Fibroblast of skin of right biceps (primary cell): ENCODE measurements around the gene PCDHA12.
A peak's percentile ranks its signal among the peaks of the same experiment; 100 is the strongest.
"Not testable (repeated sequence)": the region's sequence is repeated elsewhere in the genome, so short reads cannot be mapped to it uniquely, and the experiment has no call there.

ENCODE experiments used
- DNase-seq: peaks from one replicate; pipeline ENCODE4 v3.0.0-alpha.2; 2013

Gene PCDHA12

DNA sequence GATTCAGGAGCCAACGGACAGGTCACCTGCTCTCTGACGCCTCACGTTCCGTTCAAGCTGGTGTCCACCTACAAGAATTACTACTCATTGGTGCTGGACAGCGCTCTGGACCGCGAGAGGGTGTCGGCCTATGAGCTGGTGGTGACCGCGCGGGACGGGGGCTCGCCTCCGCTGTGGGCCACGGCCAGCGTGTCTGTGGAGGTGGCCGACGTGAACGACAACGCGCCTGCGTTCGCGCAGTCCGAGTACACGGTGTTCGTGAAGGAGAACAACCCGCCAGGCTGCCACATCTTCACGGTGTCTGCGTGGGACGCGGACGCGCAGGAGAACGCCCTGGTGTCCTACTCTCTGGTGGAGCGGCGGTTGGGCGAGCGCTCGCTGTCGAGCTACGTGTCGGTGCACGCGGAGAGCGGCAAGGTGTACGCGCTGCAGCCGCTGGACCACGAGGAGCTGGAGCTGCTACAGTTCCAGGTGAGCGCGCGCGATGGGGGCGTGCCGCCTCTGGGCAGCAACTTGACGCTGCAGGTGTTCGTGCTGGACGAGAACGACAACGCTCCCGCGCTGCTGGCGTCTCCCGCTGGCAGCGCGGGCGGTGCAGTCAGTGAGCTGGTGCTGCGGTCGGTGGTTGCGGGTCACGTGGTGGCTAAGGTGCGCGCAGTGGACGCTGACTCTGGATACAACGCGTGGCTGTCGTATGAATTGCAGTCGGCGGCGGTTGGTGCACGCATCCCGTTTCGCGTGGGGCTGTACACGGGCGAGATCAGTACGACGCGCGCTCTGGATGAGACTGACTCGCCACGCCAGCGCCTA lies 17.7 kb upstream of the PCDHA12 start:
- no peak for DNase-seq

DNA sequence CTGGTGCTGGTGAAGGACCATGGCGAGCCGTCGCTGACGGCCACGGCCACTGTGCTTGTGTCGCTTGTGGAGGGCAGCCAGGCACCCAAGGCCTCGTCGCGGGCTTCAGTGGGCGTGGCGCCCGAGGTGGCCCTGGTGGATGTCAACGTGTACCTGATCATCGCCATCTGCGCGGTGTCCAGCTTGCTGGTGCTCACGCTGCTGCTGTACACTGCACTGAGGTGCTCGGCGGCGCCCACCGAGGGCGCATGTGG lies 17.2 kb upstream of the PCDHA12 start:
- no peak for DNase-seq

DNA sequence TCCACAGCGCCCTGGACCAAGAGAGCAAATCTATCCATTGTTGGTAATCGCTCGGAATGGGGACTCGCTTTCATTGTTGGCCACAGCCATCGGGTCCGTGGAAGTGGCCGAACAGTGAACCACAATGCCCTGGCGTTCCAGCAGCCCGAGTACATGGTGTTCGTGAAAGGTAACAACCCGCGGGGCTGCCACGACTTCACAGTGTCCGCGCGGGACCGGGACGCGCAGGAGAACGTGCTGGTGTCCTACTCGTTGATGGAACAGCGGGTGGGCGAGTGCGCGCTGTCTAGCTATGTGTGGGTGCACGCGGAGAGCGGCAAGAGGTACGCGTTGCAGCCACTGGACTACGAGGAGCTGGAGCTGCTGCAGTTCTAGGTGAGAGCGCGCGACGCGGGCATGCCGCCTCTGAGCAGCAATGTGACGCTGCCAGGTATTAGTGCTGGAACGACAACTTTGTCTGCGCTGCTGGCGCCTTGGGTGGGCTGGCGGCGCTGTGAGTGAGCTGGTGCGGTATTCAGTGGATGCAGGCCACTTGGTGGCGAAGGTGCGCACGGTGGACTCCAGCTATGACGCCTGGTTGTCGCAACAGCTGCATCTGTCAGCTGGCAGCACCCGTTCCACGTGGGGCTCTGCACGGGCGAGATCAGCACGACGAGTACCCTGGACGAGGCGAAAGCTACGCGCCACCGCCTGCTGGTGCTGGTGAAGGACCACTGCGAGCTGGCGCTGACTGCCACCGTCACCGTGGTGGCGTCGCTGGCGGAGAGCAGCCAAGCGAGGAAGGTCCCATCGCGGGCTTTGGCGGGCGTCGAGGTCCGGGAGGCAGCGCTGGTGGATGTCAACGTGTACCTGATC lies 12.4 kb upstream of the PCDHA12 start:
- DNase-seq = no peak

DNA sequence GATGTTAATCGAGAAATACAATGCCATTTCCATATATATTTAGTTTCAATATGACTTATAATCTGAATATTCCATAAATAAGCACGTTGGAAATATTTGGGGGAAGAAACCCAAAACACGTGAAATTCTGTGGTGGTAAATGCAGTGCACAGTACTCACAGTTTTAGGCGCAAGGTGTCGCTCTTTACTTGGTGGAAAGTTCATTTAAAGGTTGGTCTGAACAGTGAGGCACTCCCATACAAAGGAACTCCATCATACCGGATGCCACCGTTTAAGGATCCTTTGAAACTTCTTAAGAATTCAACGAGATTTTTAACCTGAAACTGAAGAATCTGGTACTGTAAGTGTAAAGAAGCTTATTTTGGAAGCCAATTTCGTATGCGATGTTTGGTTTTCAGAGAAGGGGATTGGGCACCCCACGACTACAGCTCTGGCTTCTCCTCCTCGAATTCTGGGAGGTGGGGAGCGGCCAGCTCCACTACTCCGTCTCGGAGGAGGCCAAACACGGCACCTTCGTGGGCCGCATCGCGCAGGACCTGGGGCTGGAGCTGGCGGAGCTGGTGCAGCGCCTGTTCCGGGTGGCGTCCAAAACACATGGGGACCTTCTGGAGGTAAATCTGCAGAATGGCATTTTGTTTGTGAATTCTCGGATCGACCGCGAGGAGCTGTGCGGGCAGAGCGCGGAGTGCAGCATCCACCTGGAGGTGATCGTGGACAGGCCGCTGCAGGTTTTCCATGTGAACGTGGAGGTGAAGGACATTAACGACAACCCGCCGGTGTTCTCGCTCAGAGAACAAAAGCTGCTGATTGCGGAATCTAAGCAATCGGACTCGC lies 6.2 kb upstream of the PCDHA12 start, which contains the start of gene PCDHA11:
PCDHA11 (plus strand) TSS at position 237 of the 834 bp plus-strand sequence; CDS start at position 384, 147 bp downstream.
- DNase-seq = no peak

DNA sequence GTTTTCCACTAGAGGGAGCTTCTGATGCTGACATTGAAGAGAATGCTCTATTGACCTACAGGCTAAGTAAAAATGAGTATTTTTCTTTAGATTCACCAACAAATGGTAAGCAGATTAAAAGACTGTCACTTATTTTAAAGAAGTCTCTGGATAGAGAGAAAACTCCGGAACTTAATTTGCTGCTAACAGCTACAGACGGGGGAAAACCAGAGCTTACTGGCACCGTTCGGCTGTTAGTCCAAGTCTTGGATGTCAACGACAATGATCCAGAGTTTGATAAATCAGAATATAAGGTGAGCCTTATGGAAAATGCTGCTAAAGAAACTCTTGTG lies 5.6 kb upstream of the PCDHA12 start:
- no peak for DNase-seq

DNA sequence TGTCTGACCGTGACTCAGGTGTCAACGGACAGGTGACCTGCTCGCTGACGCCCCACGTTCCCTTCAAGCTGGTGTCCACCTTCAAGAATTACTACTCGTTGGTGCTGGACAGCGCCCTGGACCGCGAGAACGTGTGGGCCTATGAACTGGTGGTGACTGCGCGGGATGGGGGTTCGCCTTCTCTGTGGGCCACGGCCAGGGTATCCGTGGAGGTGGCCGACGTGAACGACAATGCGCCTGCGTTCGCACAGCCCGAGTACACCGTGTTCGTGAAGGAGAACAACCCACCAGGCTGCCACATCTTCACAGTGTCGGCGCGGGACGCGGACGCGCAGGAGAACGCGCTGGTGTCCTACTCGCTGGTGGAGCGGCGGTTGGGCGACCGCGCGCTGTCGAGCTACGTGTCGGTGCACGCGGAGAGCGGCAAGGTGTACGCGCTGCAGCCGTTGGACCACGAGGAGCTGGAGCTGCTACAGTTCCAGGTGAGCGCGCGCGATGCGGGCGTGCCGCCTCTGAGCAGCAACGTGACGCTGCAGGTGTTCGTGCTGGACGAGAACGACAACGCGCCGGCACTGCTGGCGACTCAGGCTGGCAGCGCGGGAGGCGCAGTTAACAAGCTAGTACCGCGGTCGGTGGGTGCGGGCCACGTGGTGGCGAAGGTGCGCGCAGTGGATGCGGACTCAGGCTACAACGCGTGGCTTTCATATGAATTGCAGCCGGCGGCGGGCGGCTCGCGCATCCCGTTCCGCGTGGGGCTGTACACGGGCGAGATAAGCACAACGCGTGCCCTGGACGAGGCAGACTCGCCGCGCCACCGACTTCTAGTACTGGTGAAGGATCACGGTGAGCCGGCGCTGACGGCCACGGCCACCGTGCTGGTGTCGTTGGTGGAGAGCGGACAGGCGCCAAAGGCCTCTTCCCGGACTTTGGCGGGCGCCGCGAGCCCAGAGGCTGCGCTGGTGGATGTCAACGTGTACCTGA lies 4.6 kb upstream of the PCDHA12 start:
- DNase-seq = no peak

DNA sequence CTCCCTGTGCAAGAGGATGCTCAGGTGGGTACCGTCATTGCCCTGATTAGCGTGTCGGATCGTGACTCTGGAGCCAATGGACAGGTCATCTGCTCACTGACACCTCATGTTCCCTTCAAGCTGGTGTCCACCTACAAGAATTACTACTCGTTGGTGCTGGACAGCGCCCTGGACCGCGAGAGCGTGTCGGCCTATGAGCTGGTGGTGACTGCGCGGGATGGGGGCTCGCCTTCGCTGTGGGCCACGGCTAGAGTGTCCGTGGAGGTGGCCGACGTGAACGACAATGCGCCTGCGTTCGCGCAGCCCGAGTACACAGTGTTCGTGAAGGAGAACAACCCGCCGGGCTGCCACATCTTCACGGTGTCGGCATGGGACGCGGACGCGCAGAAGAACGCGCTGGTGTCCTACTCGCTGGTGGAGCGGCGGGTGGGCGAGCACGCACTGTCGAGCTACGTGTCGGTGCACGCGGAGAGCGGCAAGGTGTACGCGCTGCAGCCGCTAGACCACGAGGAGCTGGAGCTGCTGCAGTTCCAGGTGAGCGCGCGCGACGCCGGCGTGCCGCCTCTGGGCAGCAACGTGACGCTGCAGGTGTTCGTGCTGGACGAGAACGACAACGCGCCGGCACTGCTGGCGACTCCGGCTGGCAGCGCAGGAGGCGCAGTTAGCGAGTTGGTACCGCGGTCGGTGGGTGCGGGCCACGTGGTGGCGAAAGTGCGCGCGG lies 1.6 kb downstream of the PCDHA12 start:
- not testable (repeated sequence) for DNase-seq

DNA sequence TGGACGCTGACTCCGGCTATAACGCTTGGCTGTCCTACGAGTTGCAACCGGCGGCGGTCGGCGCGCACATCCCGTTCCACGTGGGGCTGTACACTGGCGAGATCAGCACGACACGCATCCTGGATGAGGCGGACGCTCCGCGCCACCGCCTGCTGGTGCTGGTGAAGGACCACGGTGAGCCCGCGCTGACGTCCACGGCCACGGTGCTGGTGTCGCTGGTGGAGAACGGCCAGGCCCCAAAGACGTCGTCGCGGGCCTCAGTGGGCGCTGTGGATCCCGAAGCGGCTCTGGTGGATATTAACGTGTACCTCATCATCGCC lies 2.1 kb downstream of the PCDHA12 start:
- DNase-seq = no peak

DNA sequence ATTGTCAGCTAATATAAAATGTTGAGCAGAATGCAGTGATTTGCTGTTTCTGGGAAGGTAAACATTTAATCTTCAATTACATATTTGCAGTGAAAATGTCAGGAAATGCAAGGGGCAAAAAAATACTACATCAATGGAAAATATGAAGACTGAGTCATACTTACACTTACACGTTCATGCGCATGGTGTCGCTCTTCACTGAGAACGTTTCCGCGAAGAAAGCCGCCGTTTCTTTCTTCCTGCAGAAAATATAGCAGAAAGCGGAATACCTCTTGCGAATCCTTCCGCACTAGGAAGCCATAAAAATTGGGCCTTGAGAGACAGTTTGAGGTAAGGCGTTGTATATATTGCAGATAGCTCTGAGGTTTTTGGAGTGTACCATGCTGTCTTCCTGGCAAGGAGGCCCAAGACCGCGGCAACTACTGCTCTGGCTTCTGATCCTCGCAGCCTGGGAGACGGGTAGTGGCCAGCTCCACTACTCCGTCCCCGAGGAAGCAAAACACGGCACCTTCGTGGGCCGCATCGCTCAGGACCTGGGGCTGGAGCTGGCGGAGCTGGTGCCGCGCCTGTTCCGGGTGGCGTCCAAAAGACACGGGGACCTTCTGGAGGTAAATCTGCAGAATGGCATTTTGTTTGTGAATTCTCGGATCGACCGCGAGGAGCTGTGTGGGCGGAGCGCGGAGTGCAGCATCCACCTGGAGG lies 6.9 kb downstream of the PCDHA12 start, which contains the start of gene PCDHA13:
PCDHA13 (plus strand) TSS at position 236 of the 702 bp plus-strand sequence; CDS start at position 381, 145 bp downstream.
- peak; percentile 4 for DNase-seq

DNA sequence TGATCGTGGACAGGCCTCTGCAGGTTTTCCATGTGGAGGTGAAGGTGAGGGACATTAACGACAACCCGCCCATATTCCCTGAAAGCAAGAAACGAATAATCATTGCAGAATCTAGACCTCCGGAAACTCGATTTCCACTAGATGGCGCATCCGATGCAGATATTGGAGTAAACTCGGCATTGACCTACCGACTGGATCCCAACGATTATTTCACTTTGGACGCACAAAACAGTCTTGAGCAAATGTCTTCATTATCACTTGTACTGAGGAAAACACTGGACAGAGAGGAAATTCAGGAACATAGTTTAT lies 7.4 kb downstream of the PCDHA12 start:
- no peak for DNase-seq

DNA sequence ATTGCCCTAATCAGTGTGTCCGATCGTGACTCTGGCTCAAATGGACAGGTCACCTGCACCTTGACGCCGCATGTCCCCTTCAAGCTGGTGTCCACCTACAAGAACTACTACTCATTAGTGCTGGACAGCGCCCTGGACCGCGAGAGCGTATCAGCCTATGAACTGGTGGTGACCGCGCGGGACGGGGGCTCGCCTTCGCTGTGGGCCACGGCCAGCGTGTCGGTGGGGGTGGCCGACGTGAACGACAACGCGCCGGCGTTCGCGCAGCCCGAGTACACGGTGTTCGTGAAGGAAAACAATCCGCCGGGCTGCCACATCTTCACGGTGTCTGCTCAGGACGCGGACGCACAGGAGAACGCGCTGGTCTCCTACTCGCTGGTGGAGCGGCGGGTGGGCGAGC lies 8.3 kb downstream of the PCDHA12 start:
- DNase-seq = no peak

DNA sequence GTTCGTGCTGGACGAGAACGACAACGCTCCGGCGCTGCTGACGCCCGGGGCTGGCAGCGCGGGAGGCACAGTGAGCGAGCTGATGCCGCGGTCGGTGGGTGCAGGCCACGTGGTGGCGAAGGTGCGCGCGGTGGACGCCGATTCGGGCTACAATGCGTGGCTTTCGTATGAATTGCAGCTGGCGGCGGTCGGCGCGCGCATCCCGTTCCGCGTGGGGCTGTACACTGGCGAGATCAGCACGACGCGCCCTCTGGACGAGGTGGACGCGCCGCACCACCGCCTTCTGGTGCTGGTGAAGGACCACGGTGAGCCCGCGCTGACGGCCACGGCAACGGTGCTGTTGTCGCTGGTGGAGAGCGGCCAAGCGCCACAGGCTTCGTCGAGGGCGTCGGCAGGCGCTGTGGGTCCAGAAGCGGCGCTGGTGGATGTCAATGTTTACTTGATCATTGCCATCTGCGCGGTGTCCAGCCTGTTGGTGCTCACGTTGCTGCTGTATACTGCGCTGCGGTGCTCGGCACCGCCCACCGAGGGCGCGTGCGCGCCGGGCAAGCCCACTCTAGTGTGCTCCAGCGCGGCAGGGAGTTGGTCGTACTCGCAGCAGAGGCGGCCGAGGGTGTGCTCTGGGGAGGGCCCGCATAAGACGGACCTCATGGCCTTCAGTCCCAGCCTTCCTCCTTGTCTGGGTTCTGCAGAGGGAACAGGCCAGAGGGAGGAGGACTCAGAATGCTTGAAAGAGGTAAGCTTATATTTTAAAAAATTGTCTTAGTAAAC lies 9.0 kb downstream of the PCDHA12 start:
- DNase-seq = no peak

DNA sequence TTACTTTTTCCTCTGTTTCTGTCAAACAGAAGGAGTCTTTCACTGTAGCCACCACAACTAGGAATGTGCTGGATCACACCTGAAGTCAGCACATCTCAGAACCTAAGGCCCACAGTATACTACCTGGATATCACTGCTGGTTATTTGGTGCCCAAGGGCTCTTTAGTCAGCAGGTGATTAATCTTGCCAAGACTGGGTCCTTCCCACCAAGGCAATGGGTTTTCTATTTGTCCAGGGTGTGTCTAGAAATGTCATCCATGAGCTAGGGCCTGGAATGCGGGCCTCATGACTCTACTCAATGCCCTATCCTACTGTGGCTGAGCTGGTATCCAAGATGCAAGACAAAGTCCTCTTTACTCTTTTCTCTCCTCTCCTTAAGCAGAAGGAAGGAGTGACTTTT lies 41.2 kb downstream of the PCDHA12 start:
- no peak for DNase-seq

DNA sequence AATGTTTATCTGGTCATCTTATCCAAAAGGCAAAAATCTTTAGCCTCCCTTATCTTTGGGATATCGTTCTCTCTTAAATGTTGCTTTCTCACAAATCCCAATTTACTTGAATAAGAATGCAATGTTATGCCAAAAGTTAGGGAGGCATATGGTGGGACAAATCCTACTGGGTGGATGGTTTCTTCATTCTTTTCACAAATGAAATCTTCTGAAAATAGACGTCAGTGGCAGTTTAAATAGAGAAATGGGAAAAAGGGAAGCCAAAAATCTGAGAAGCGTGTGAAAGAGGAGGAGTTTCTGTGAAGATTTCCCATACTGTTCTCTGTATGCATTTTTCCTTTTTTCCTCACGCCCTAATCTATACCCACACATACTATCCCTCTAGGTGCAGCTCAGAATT lies 48.5 kb downstream of the PCDHA12 start:
- no peak for DNase-seq

DNA sequence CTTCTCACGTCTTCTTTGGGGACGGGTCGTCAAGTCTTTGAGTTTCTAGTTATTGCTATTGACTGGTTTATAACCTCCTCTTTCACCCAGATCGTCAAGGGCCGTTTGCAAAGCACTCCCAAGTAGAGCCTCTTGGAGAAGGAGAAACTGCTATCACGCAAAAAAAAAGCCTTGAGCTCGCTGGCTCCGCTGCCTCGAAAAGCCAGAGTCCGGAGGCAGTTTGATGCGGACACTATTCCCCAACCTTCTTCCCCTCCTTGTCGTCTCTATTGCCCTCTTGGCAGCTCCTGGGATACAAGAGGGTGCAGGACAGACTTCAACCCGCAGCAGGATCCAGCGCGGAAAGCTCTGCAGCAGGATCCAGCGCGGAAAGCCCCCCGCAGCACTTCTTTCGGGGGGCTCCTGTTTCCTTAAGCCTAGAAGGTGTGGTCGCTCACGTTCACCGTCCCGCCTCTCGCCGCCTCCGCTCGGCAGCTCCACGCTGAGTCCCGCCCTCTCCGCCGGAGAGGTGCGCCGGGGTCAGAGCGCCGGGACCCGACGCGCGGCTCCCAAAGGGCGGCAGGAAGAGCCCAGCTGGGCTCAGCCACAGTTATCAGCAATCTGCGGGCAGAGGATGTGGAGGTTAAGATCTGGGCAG lies 50.8 kb downstream of the PCDHA12 start, which contains the start of gene PCDHAC1:
PCDHAC1 (plus strand) TSS at position 494 of the 637 bp plus-strand sequence. CDS start 594 bp downstream, outside the sequence.
- DNase-seq = no peak

DNA sequence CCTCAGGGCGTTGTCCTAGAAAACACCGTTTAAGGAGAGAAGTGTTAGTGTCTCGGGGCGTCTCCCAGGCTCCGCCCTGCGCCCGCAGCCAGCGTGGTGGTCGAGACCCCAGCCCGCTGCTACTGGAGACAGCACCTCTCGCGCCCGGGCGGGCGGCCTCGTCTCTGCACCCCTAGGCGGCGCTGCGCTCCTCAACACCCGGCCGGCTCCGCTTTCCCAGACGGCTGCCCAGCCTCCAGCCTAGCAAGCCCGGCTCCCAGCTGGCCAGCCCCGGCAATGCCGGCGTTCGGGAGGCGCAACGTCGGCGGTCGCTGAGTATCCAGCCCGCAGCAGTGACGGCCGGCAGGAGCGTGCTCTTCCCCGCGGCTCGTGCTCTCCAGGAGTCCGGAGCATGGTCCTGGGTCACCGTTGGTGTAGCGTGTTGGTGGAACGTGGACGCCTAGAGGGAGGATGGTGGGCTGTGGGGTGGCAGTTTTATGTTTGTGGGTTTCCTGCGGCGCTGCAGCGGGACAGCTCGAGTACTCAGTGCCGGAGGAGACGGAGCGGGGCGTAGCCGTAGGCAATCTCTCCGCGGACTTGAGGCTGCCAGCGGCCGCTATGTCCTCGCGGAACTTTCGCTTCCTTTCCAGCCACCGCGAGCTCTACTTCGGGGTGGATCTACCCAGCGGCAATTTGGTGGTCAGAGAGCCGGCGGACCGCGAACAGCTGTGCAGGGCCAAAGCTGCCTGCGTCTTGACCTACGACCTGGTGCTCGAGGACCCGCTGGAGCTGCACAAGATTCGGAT lies 51.5 kb downstream of the PCDHA12 start:
- peak; percentile 55 for DNase-seq

DNA sequence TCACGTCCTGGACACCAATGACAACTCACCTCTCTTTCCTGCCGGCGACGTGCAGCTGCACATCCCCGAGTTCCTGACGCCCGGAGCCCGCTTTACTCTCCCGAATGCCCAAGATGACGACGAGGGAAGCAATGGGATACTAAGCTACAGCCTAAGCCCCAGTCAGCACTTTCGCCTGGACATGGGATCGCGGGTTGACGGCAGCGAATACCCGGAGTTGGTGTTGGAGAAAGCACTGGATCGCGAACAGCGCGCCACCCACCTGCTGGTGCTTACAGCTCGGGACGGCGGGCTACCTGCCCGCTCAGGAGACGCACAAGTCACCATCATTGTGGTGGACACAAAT lies 52.1 kb downstream of the PCDHA12 start:
- DNase-seq = no peak
